Mesodermal cell (in vitro differentiated cells): ENCODE results near the gene TEX22.

Experiments used
- H3K27ac ChIP-seq: 2 replicates; pipeline ENCODE4 v1.7.0; 2013; ENCODE audit warnings: mild to moderate bottlenecking, low read depth, low read length, moderate library complexity; ENCODE audit not compliant: severe bottlenecking
- H3K36me3 ChIP-seq: 2 replicates; pipeline ENCODE4 v1.7.1; 2013; ENCODE audit warnings: mild to moderate bottlenecking, low read length, moderate library complexity; ENCODE audit not compliant: control insufficient read depth, insufficient read depth
- H3K4me1 ChIP-seq: one replicate; pipeline ENCODE4 v1.7.1; 2013; ENCODE audit warnings: mild to moderate bottlenecking, low read length; ENCODE audit not compliant: insufficient read depth, control insufficient read depth, poor library complexity, severe bottlenecking
- H3K4me3 ChIP-seq: 2 replicates; pipeline ENCODE4 v1.7.0; 2013; ENCODE audit warnings: low read length, control low read depth, mild to moderate bottlenecking; ENCODE audit not compliant: insufficient read depth, poor library complexity, severe bottlenecking; ENCODE audit errors: extremely low read depth
- H3K9me3 ChIP-seq: 2 replicates; pipeline ENCODE4 v1.7.1; 2013; ENCODE audit warnings: mild to moderate bottlenecking, low read length, moderate library complexity; ENCODE audit not compliant: control insufficient read depth
- WGBS, 2 experiments: methylation state at CpG; one replicate each; pipeline ENCODE4 v1.1.5; 2013; ENCODE audit warnings: missing lambda C conversion rate in 2 of 2; ENCODE audit not compliant: insufficient coverage in 2 of 2; 5-methylcytosine and 5-hydroxymethylcytosine counted together

TEX22 gene

DNA sequence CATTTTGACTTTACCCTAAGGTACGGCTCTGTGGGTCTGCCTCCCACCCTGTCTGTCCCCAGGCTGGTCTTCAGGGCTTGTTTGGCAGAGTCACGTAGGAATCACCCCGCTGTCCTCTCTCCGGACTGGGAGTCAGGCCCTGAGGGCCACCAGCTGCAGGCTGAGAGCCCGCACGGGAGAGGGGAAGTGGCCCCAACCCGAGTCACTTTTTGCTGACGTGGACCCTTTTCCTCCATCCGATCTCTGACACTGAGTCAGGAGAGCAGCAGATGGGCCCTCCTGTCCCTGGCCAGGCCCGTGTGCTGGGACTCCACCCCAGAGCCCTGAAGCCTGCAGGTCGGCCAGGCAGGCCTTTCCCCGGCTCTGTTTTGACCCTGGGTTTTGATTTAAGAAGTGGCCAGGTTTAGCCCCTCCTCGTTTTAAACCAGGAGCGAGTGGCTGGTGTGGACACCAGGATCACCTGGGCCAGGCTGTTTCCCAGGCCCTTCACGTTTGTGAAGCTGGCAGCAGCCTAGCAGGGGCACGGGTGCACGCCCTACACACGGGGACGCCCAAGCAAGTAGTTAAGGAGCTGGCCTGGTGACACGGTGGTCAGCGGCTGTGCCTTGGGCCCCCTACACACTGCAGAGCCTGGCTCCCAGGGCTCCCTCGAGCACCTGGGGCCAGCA is 12.5 kb upstream of the TEX22 start:
- Histone ChIP-seq H3K4me1 (no peaks in the 10 kb centered on the region), H3K4me3 (no peak overlapping the region), H3K9me3 (no peaks in the 10 kb centered on the region), H3K36me3 (peaks cover 26% of the 10 kb centered on the region), H3K27ac (no peak overlapping the region)
- WGBS, 2 experiments = 90 to 95% methylated on average over 21 of the region's 22 CpGs

DNA sequence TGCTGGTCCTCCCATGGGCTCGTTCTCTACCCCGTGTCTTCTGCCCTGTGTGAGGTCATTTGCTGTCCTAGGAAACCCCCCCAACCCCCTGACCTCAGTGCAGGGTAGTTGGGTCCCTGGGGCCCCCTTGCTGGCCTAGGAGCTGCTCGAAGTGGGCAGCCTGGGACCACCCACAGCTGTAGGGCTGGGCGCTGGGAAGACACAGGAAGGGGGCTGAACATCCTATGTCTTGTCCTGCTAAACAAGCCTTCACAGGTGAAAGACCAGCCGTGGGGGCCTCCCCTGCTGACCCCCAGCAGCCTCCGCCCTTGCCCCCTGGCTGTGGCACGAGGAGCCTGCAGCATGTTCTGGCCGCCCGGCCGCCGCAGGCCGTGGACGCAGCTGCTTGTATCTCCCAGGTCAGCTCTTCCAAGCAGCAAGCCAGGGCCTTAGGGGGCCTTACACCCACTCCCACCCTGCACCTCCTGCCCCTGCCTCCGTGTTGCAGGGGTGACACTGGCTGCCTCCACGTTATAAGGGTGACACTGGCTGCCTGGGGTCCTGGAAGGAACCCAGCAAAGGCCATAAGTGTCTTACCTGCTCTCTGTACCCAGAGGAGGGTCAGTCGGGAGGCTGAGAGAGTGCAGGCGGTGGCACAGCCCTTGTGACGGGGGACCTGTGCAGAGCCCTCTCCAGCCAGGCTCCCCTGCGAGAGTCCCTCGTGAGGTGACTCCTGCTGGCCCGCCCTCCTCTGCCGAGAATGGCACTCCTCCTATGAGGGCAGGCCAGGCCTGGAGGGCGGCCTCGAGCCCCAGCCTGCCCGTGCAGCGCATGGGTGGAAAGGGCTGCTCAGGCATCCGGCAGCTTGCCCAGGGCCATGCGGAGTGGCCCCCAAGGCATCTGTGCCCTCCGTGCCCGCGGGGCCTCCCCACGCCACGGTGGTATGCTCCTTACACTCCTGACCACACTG is 11.5 kb upstream of the TEX22 start:
- peaks cover 26% of the 10 kb centered on the region for H3K36me3 ChIP-seq
- no peaks in the 10 kb centered on the region for H3K9me3 ChIP-seq
- H3K4me1 ChIP-seq = no peaks in the 10 kb centered on the region
- 95 to 96% methylated on average over 30 to 33 of the region's 33 CpGs for WGBS, 2 experiments
- H3K4me3 ChIP-seq = no peak overlapping the region
- no peak overlapping the region for H3K27ac ChIP-seq

DNA sequence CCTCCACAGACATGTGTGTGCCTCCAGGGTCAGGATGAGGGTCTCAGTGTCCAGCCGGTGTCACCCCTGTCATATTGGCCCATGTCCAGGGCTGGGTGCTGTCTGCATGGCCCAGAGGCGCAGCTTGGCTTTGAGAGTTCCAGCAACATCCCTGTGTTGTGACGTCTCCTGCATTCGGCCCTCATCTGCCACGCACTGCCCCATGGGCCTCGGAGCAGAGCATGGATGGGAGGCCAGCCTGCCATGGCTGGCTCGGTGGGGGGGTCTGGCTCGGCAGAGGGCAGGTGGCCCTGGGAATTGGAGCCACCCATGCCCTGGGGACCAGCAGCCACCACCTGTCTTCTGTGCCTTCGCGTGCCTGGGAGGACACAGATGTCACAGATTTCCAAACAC is 10.8 kb upstream of the TEX22 start:
- Histone ChIP-seq H3K4me3 (no peak overlapping the region), H3K4me1 (no peaks in the 10 kb centered on the region), H3K9me3 (no peaks in the 10 kb centered on the region), H3K27ac (no peak overlapping the region), H3K36me3 (peaks cover 26% of the 10 kb centered on the region)
- 95% methylated on average over 9 to 10 of the region's 10 CpGs for WGBS, 2 experiments

DNA sequence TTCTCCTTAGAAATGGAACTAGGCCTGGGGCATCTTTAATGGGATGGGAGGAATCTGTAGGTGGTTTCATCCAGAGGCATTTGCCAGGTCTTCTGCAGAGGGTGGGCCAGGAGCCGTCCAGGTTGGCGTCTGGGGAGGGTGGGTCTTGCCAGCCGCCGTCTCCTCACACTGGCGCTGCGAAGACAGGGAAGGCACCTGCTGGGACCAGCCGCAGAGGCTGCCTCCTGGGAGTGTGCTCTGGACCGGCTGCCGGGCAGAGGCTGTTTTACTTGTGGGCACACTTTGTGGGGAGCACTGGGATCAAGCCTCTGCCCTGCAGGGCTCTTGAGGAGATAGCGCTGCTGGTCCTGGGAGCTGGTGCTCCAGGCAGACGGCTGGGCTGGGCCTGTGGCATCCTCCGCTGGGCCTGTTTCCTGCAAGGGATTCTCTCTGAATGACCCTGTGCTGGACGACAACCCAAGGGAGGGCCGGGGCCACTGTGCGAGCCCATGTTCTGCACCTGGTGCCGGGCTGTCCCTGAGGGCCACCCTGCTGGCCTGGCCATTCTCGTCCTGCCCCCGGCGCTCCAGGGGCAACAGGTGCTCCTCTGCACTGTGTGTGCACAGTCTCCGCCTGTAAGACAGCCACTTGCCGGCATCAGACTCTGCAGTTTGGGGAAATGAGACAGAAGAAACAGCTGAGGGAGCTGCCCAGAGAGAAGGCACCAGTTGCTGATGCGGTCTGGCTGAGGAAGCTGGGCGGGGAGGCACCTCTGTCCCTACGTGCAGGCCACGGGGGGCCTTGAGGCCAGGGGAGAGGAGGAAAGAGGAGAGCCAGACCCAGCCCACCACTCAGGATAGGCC is 10.0 kb upstream of the TEX22 start:
- 93 to 95% methylated on average over 22 to 25 of the region's 25 CpGs for WGBS, 2 experiments
- Histone ChIP-seq H3K36me3 (peaks cover 21% of the 10 kb centered on the region), H3K4me3 (no peak overlapping the region), H3K4me1 (no peaks in the 10 kb centered on the region), H3K27ac (no peak overlapping the region), H3K9me3 (no peaks in the 10 kb centered on the region)

DNA sequence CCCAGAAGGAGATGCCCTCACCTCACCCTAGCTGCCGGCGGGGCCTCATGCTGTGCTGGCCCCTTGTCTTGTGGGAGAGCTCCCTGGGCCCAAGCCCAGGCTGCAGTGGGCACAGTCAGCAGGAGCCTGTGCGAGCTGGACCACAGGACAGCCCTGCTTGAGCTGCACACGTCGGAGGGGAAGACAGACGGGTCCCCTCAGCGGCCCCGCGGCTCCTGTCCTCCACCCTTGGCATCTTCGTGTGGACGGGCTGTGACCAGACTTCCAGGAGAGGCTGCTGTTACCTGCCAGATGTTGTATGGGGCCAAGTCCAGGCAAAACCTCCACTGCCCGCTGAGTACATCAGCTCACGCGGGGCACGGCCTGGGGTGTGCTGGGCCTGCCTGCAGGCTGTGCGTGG is 9.4 kb upstream of the TEX22 start:
- no peak overlapping the region for H3K4me3 ChIP-seq
- peaks cover 15% of the 10 kb centered on the region for H3K36me3 ChIP-seq
- 97% methylated on average over 15 to 16 of the region's 16 CpGs for WGBS, 2 experiments
- H3K27ac ChIP-seq = no peak overlapping the region
- H3K9me3 ChIP-seq = no peaks in the 10 kb centered on the region
- H3K4me1 ChIP-seq = no peaks in the 10 kb centered on the region

DNA sequence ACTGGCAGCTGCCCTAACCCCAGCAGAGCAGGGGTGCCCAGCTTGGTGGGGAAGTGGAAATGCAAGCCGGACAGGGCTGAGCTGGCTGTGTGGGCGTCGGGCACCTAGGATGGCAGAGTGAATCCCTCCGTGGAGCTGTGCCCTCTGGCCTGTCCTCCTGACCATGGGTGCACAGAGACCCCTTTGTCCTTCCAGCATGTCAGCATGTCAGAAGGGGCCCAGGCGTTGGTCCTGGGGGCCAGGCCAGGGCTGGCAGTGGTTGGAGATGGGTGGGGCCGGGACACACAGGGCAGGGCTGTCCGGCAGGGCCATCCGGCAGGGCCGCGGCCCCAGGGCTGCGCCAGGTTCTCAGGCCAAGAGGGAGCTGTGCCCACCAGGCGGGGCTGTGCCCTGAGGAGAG is 8.8 kb upstream of the TEX22 start:
- Histone ChIP-seq H3K36me3 (peaks cover 10% of the 10 kb centered on the region), H3K9me3 (no peaks in the 10 kb centered on the region), H3K27ac (no peak overlapping the region), H3K4me1 (no peaks in the 10 kb centered on the region), H3K4me3 (no peak overlapping the region)
- 94% methylated on average over 9 to 12 of the region's 12 CpGs for WGBS, 2 experiments

DNA sequence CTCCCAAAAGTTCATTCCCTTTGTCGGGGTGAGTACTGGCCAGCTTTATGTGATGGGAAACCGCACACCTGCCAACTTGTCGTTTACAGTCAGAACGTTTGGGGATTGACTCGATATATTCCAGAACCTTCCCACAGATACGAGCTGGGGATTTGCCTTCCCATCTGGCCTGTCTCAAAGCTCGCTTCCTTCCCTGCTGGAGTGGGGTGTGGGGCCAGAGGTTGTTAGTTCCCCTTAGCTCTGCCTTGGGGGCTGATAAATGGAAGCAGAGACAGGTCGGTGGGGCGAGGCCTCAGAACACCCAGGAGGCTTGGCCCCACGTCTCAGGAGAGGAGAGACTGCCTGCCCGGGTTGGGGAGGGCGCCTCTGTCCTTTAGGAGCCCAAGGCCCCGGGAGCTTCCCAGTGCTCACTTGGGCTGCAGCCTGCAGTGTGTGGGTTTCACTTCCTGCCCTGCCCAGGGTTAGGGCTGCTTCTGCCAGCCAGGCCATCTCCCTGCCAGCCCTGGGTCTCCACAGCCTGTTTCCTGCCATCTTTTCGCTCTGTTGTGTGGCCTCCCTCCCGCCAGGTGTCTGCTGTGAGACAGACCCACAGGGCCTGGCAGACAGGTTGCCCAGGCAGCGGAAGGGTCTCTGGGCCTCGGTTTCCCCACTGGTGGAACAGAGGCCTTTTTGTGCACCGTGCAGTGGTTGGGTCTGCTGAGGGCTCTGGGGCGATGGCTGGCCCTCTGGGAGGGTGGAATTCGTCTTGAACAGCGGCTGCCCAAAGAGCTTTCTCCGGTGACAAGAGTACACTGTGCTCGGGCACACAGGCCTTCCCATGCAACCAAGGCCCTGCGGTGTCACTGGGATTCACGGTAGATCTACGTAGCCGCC is 8.1 kb upstream of the TEX22 start:
- Histone ChIP-seq H3K4me1 (no peaks in the 10 kb centered on the region), H3K9me3 (no peaks in the 10 kb centered on the region), H3K4me3 (no peak overlapping the region), H3K36me3 (peaks cover 4% of the 10 kb centered on the region), H3K27ac (no peak overlapping the region)
- WGBS, 2 experiments = 93 to 94% methylated on average over 21 to 26 of the region's 27 CpGs

DNA sequence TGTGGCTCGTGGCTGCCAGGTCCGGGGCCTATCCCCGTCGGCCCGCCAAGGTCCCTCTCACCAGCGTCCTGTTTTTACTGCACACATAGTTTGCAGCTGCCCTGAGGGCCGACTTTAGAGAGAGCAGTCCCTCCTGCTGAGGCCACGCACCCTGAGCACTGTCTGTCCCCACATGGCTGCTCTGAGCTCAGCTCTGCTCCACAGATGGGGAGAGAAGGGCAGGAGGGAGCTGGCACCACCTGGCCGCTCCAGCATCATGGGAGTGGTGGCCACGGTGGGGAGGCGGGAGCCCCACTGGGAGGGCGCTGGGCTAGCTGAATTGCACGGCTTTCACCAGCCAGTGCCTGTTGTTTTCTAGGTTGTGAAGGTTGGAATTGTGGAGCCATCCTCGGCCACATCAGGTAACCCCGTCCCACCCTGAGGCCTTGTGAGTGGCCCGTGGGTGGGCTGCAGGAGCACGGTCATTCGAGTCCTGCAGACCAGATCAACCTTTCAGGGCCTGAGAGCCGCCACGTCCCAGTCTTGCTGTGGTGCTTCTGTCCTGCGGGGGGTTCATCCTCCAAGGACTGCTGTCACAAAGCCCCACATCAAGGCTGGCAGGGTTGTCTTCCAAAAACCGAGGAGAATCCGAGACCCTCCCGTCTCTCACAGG is 7.4 kb upstream of the TEX22 start:
- Histone ChIP-seq H3K4me3 (no peak overlapping the region), H3K9me3 (no peaks in the 10 kb centered on the region), H3K36me3 (no peaks in the 10 kb centered on the region), H3K27ac (no peak overlapping the region), H3K4me1 (no peaks in the 10 kb centered on the region)
- whole genome bisulfite sequencing, 2 experiments = 88 to 95% methylated on average over 22 to 23 of the region's 24 CpGs

DNA sequence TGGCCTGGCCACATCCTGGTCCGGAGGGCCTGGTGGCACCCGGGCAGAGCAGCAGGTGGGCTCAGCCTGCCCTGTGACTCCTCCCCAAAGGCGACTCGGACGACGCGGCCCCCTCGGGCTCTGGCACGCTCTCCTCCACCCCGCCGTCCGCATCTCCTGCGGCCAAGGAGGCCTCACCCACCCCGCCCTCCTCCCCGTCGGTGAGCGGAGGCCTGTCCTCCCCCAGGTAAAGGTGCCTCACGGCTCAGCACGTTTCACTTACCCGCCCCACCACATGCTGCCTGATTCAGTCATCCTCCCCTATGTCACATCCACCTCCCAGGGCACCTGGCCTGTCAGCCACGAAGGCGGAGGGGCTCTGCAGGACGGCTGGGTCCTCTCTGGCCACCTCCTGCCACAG is 6.8 kb upstream of the TEX22 start:
- no peak overlapping the region for H3K27ac ChIP-seq
- no peaks in the 10 kb centered on the region for H3K36me3 ChIP-seq
- H3K4me1 ChIP-seq = no peaks in the 10 kb centered on the region
- 89 to 94% methylated on average over 16 to 23 of the region's 23 CpGs for WGBS, 2 experiments
- no peak overlapping the region for H3K4me3 ChIP-seq
- H3K9me3 ChIP-seq = no peaks in the 10 kb centered on the region
